ENCODE measurements around the gene NLRC3.

GRCh38 chr16:3570420-3571062, 6.7 kb downstream of the NLRC3 start:
- TF ChIP-seq POLR2A (IDR thresholded peaks at IDR 0.05) (no peak), CTCF (IDR thresholded peaks at IDR 0.05 in 8 of 11, conservative IDR thresholded peaks at IDR 0.05 in 3 of 11) (no peak), POLR2AphosphoS5 (IDR thresholded peaks at IDR 0.05) (no peak)
